NT2/D1 (cell line): ENCODE data around the gene GGNBP2.

Experiments
- SUZ12 ChIP-seq: IDR thresholded peaks from 2 replicates; pipeline ENCODE4 v1.6.1; 2011; ENCODE audit not compliant: insufficient read length, insufficient read depth; ENCODE audit errors: extremely low read depth
- YY1 ChIP-seq: IDR thresholded peaks from 2 replicates; pipeline ENCODE4 v1.6.1; 2011; ENCODE audit not compliant: insufficient read length, insufficient read depth
- ZNF274 ChIP-seq: IDR thresholded peaks from 2 replicates; pipeline ENCODE4 v1.6.1; 2011; ENCODE audit warnings: mild to moderate bottlenecking, low read depth, low read length

GRCh38 chr17:36593656-36594316 lies 49.1 kb downstream of the GGNBP2 start:
- no peak for TF ChIP-seq SUZ12
- no peak for TF ChIP-seq YY1
- no peak for TF ChIP-seq ZNF274
